HG03045 (cell line): ENCODE measurements around the gene GPN1.
"Not testable (repeated sequence)": the region's sequence is repeated elsewhere in the genome, so short reads cannot be mapped to it uniquely, and the experiment has no call there.

ENCODE experiments used
- ATAC-seq: cut with Tn5 transposase; IDR thresholded peaks from one replicate; pipeline ENCODE4 v1.9.1; 2021; ENCODE audit warnings: mild to moderate bottlenecking, moderate library complexity; ENCODE audit not compliant: unreplicated experiment

Gene GPN1

GRCh38 chr2:27628767-27629709, at the start of gene GPN1, which contains the start of gene CCDC121:
Gene GPN1 (plus strand): TSS chr2:27629050. CDS start chr2:27629059, 9 bp downstream.
Gene CCDC121 (minus strand): TSS chr2:27629012. CDS start chr2:27627799, 1,213 bp downstream.
- ATAC-seq, result peak; percentile 97

GRCh38 chr2:27581417-27582128, 47.3 kb upstream of the GPN1 start:
- ATAC-seq, result no peak

- no peak for ATAC-seq
Observed at GRCh38 chr2:27582129-27582694, 46.6 kb upstream of the GPN1 start.

- ATAC-seq, result peak; percentile 95
Observed at GRCh38 chr2:27582695-27583389, 46.0 kb upstream of the GPN1 start, which contains the start of gene ZNF512. Gene ZNF512 (plus strand): TSS chr2:27583042. CDS start chr2:27583113, 71 bp downstream.

GRCh38 chr2:27583390-27583915, 45.4 kb upstream of the GPN1 start:
- peak; percentile 2 for ATAC-seq

DNA sequence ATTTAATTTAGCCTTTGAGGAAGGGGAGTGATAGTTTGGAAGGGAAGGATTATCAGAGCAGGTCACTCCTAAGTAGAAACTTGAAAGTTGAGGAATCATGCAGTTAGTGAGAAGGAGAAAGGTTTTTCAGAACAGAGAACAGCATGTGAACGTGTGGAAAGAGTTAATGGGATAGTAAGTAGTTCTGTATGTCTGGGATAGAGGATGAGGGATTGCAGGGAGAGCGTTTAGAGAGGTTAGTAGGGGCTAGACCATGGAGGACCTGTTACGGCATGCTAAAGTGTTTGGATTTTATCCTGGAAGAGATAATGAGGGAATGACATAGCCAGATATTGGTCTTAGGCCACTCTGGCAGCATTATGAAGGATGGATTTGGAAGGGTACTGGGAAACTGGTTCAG, 44.3 kb upstream of the GPN1 start:
- no peak for ATAC-seq

- ATAC-seq, result no peak
Observed at GRCh38 chr2:27587025-27587424, 41.8 kb upstream of the GPN1 start.

DNA sequence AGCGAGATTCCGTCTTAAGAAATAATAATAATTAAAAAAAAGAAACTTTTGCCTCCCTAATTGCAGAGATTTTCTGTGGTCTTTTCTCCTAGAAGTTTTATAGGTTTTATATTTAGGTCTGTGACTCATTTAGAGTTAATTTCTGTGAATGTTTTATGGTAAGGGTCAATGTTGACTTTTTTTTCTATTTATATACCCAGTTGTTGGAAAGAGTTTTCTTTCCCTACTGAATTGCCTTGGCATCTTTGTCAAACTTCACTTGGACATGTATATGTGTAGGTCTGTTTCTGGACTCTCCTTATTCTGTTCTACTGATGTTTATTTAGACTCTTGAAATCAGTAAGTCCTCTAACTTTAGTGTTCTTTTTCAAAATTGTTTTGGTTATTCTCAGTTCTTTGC, 40.5 kb upstream of the GPN1 start:
- ATAC-seq, result no peak

DNA sequence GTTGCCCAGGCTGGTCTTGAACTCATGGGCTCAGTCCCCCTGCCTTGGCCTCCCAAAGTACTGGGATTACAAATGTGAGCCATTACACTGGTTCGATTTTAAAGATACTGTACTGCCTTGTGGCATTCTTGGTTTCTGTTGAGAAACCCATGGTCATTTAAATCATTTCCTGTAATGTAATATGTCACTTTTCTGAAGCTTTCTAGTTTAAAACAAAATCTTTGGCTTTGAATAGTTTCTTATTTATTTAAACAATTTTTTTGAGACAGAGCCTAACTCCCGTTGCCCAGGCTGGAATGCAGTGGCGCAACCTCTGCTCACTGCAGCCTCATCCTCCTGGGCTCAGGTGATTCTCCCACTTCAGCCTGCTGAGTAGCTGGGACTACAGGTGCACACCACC, 37.1 kb upstream of the GPN1 start:
- no peak for ATAC-seq

DNA sequence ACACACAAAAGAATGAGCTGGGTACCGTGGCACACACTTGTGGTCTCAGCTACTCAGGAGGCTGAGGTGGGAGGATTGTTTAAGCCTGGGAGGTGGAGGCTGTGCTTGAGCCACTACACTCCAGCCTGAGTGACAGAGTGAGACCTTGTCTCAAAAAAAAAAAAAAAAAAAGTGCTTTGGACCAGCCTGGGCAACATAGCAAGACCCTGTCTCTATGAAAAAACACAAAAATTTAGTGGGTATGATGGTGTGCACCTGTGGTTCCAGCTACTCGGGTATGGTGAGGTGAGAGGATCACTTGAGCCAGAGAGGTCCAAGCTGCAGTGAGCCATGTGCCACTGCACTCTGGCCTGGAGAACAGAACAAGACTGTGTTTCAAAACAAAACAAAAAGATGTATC, 35.6 kb upstream of the GPN1 start:
- ATAC-seq, result no peak

DNA sequence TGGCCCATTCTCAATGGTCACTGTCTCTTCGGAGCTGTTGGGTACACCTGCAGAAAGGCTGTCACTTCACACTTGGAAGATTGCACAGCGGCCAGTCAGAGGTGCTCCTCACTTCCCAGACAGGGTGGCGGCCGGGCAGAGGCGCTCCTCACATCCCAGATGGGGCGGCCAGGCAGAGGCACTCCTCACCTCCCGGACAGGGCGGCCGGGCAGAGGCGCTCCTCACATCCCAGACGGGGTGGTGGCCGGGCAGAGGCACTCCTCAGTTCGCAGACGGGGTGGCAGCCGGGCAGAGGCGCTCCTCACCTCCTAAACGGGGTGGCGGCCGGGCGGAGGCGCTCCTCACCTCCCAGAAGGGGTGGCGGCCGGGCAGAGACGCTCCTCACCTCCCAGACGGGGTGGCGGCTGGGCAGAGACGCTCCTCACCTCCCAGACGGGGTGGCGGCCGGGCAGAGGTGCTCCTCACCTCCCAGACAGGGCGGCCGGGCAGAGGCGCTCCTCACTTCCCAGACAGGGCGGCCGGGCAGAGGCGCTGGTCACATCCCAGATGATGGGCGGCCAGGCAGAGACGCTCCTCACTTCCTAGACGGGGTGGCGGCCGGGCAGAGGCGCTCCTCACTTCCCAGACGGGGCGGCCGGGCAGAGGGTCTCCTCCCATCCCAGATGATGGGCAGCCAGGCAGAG, 34.7 kb upstream of the GPN1 start:
- not testable (repeated sequence) for ATAC-seq

DNA sequence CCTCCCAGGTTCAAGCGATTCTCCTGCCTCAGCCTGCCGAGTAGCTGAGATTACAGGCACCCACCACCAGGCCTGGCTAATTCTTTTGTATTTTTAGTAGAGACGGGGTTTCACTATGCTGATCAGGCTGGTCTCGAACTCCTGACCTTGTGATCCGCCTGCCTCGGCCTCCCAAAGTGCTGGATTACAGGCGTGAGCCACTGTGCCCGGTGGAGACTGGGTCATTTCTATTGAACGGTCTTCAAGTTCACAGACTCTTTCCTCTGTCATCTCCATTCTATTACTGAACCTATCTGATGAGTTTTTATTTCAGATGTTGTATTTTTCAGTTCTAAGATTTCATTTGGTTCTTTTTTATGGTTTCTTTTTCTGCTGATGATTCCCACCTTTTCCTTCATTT, 33.4 kb upstream of the GPN1 start:
- not testable (repeated sequence) for ATAC-seq

DNA sequence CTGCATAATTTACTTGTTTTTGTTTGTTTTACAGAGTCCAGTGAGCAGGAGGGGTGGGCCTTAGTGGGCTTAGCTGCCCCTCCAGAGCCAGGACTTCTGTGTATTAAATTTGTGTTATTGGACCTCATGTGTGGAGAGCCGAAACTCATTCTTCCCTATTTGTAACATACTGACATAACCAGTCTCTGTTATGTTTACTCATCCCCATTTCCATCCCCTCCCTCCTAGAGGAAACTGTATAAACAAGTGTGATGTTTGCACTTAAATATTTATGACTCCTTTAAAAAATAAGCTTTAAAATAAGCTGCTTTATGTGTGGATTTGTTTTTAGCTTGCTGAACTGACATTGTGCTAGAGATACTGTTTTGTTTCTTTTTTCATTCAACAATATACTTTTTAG, 32.2 kb upstream of the GPN1 start:
- ATAC-seq, result no peak

- ATAC-seq, result no peak
Observed at GRCh38 chr2:27606611-27607010, 22.2 kb upstream of the GPN1 start.

GRCh38 chr2:27613985-27614384, 14.9 kb upstream of the GPN1 start:
- ATAC-seq, result no peak

DNA sequence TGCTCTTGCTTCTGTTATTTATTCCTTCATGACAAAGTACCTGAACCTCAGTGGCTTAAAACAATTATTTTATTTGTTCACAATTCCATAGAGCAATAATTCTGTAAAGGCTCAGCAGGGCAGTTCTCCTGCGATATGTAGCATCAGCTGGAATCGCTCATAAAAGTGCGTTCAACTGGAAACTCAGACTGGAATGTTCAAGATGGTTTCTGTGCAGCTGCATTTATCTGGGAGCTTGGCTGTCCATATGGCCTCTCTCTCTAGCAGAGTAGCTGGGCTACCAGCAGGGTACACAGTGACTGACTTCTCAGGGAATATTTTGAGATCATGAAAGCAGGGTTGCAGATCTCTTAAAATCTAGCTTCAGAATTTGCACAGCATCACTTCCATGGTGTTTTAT, 13.5 kb upstream of the GPN1 start:
- no peak for ATAC-seq

DNA sequence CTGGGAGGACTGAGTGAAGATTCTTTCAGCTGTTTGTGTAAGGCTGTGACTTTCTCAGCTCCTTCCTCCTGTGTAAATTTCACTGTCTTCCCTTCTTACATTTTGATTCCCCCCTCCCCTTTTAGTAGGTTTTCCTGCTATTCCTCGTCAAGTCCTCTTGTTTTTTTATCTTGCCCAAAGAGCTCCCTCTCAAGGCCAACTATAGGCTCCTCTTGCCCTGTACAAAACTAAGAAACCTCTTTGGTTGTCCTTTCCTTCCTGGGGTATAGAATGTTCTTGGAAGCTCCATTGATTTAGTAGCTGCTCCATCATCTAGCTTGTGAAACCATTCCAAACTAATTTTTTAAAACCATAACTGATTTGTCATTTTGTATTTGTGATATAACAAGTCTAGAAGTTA, 7.3 kb upstream of the GPN1 start:
- no peak for ATAC-seq

- no peak for ATAC-seq
Observed at GRCh38 chr2:27622921-27623384, 5.9 kb upstream of the GPN1 start.

DNA sequence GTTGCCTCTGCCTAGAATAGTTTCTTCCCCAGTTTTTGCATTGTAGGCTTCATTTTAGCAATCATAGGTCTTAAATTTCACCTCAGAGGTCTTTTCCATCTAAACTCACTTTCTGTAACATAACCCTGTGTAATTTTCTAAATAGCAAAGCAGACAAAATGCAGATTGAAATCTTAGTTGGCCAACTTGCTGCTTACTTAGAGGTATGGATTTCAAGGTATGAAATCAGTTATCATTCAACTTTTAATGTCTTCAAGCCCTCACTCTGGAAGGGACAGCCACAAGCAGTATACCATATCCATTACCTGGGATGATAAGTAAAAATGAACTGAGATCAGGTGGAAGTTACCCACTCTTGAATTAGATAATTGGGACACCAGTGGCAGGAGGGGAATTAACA, 3.9 kb upstream of the GPN1 start:
- ATAC-seq, result no peak

- ATAC-seq, result not testable (repeated sequence)
Observed at GRCh38 chr2:27626323-27626722, 2.5 kb upstream of the GPN1 start.
